Activated CD4-positive, alpha-beta T cell treated with anti-CD3 and anti-CD28 coated beads, Interleukin-2, amount 10 ng/mL, durations not matched to agents 24 days and 14 days (primary cell): ENCODE results near the gene AJAP1. TPM values are rescaled to one million over a fixed set of nuclear protein-coding genes. Genes with fewer than 3 reads are reported as not detected.

Experiments
- DNase-seq: peaks from one replicate; pipeline ENCODE4 v3.0.0; 2022
- H3K27ac Mint-ChIP-seq: one replicate; pipeline ENCODE4 v1.8.0; 2022; ENCODE audit warnings: mild to moderate bottlenecking, mixed read lengths
- H3K27me3 Mint-ChIP-seq: one replicate; pipeline ENCODE4 v1.8.0; 2022; ENCODE audit warnings: mixed read lengths
- H3K36me3 Mint-ChIP-seq: one replicate; pipeline ENCODE4 v1.8.0; 2022; ENCODE audit warnings: low read depth, mild to moderate bottlenecking, mixed read lengths
- H3K4me1 Mint-ChIP-seq: one replicate; pipeline ENCODE4 v1.8.0; 2021; ENCODE audit warnings: mixed read lengths
- H3K4me3 Mint-ChIP-seq: one replicate; pipeline ENCODE4 v1.8.0; 2022; ENCODE audit warnings: mild to moderate bottlenecking, moderate library complexity, mixed read lengths
- H3K9me3 Mint-ChIP-seq: one replicate; pipeline ENCODE4 v1.8.0; 2021; ENCODE audit warnings: mixed read lengths
- intact Hi-C: fragments of 100-400 bp; cut with micrococcal nuclease; formaldehyde crosslinking; loops from one replicate; pipeline ENCODE4 v1.15.1; 2023
- total RNA-seq: library from RNA; stranded (reverse); gene quantifications from 2 replicates; pipeline ENCODE4 v1.2.3, GENCODE V29; 2022

Gene AJAP1
- total RNA-seq, 1 donor from 2014 or later, result not detected

- H3K36me3 Mint-ChIP-seq, result no peaks in the 10 kb centered on the region
- no peaks in the 10 kb centered on the region for H3K9me3 Mint-ChIP-seq
- no peak overlapping the region for H3K4me3 Mint-ChIP-seq
- intact Hi-C loops, result no loop called here
- no peak for DNase-seq
- no peak overlapping the region for H3K27ac Mint-ChIP-seq
- no peaks in the 10 kb centered on the region for H3K4me1 Mint-ChIP-seq
- H3K27me3 Mint-ChIP-seq, result no peaks in the 10 kb centered on the region
These were observed 116.3 kb downstream of the AJAP1 start for GRCh38 chr1:4770713-4771112.

- H3K27me3 Mint-ChIP-seq, result no peaks in the 10 kb centered on the region
- no peak overlapping the region for H3K27ac Mint-ChIP-seq
- no peak overlapping the region for H3K4me3 Mint-ChIP-seq
- H3K9me3 Mint-ChIP-seq, result no peaks in the 10 kb centered on the region
- intact Hi-C loops, result no loop called here
- no peaks in the 10 kb centered on the region for H3K4me1 Mint-ChIP-seq
- no peak for DNase-seq
- H3K36me3 Mint-ChIP-seq, result no peaks in the 10 kb centered on the region
These were observed 116.9 kb downstream of the AJAP1 start for GRCh38 chr1:4771267-4771666.

DNA sequence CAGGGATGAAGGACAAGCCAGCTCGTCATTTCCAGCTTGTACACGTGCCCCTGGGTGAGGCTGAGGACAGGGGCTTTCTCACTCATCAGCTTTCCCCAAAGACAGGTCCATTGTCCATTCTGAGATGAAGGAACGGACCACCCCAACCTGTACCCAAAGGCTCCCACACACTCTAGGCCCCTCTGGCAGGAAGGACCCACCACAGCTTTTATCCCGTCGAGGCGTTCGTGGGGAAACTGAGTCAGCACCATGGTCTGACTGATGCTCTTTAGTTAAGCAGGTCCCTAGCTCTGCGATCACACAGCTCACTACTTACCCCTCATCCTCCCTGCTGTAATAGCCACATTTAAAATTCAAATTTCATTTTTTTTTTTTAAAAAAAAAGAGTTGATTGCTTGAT, 117.3 kb downstream of the AJAP1 start:
- H3K4me1 Mint-ChIP-seq, result no peaks in the 10 kb centered on the region
- no peak overlapping the region for H3K27ac Mint-ChIP-seq
- DNase-seq, result no peak
- intact Hi-C loops, result no loop called here
- H3K9me3 Mint-ChIP-seq, result no peaks in the 10 kb centered on the region
- no peaks in the 10 kb centered on the region for H3K36me3 Mint-ChIP-seq
- H3K4me3 Mint-ChIP-seq, result no peak overlapping the region
- H3K27me3 Mint-ChIP-seq, result no peaks in the 10 kb centered on the region

GRCh38 chr1:4772294-4773010, 118.0 kb downstream of the AJAP1 start:
- no peaks in the 10 kb centered on the region for H3K27me3 Mint-ChIP-seq
- no peak overlapping the region for H3K27ac Mint-ChIP-seq
- no peak for DNase-seq
- intact Hi-C loops, result no loop called here
- no peaks in the 10 kb centered on the region for H3K36me3 Mint-ChIP-seq
- no peak overlapping the region for H3K4me3 Mint-ChIP-seq
- H3K4me1 Mint-ChIP-seq, result no peaks in the 10 kb centered on the region
- no peaks in the 10 kb centered on the region for H3K9me3 Mint-ChIP-seq

DNA sequence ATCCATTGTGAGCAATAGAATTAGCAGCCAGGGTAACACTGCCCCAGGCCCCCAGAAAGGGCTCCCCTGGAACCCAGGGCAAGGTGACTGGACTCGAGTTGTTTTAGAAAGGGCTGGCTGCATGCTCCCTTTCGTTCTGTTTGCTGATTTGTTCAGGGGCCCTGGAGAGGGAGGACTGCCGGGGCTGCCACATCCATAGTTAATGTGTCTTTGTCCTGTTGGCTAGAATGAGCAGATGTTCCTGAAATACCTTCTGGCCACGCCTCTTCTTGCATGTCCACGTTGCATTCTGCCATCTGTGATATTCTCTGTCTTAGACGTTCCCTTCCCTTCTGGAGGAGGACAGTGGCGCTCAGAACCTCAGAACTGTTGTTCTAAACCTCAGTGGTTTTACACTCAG, 118.8 kb downstream of the AJAP1 start:
- Mint-ChIP-seq H3K36me3 (no peaks in the 10 kb centered on the region), H3K9me3 (no peaks in the 10 kb centered on the region), H3K4me3 (no peak overlapping the region), H3K4me1 (no peaks in the 10 kb centered on the region), H3K27me3 (no peaks in the 10 kb centered on the region), H3K27ac (no peak overlapping the region)
- intact Hi-C loops, result no loop called here
- no peak for DNase-seq

DNA sequence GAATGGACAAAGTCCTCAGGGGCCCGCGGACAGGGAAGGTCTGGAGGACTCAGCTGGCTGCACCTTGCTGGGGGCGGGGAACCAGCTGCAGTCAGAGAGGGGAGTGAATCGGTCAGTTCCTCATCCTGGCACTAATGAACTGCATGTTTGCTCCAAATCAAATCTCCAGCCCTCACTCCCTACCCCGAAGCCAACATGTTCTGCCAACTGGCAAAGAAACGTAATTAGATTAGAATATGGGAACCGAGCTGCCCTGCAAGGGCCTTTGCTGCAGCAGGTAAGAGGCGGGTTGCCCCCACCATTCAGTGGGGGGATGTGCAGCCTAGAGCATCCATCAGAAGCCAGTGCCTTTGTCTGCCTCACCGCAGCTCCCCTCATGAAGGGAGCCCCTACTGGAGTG, 121.1 kb downstream of the AJAP1 start:
- Mint-ChIP-seq H3K4me1 (no peaks in the 10 kb centered on the region), H3K36me3 (no peaks in the 10 kb centered on the region), H3K9me3 (no peaks in the 10 kb centered on the region), H3K27ac (no peak overlapping the region), H3K4me3 (no peak overlapping the region), H3K27me3 (no peaks in the 10 kb centered on the region)
- DNase-seq, result no peak
- intact Hi-C loops, result no loop called here

DNA sequence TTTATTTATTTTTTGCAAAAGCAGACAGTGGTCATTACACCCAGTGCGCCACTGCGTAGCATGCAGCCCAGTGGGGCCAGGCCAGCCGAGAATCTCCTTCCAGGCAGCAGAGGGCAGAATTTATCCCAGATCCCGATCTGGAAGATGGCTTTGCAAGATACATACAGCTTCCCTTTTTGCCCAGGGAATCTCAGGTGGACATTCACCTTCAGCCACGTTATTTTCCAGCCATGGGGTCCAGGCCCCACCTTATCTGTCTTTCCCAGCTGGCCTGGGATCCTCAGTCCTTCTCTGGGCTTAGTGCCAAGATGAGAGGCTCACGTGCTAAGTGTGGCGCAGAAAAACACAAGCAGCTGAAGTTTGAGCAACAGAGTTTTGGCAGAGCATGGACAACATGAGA, 123.6 kb downstream of the AJAP1 start:
- Mint-ChIP-seq H3K27ac (no peak overlapping the region), H3K4me3 (no peak overlapping the region)
- intact Hi-C loops, result no loop called here

DNA sequence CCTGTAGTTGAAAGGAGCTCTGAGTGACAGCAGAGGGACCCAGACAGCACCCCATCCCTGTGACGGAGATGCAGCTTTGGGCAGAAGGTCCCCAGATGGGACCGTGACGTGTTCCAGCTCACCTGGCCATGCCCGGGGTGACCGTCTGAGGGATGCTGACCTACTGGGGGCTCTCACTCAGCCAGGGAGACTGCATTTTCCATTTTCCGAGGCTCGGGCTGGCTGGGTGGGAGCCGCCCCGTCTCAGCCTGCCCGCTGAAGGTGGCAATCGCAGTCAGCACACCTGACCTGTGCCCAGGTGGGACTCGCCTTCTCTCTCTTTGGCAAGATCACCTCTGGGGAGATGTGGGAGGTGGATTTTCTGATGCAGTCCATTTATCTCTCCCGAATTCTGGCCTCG, 127.2 kb downstream of the AJAP1 start:
- no peak for DNase-seq
- intact Hi-C loops, result no loop called here
- no peaks in the 10 kb centered on the region for H3K27me3 Mint-ChIP-seq
- H3K4me1 Mint-ChIP-seq, result no peaks in the 10 kb centered on the region
- no peak overlapping the region for H3K4me3 Mint-ChIP-seq
- H3K9me3 Mint-ChIP-seq, result no peaks in the 10 kb centered on the region
- no peak overlapping the region for H3K27ac Mint-ChIP-seq
- H3K36me3 Mint-ChIP-seq, result no peaks in the 10 kb centered on the region

More for the DNA sequence above, 123.6 kb downstream of the AJAP1 start:
- Mint-ChIP-seq H3K4me1 (no peaks in the 10 kb centered on the region), H3K27me3 (no peaks in the 10 kb centered on the region), H3K36me3 (no peaks in the 10 kb centered on the region), H3K9me3 (no peaks in the 10 kb centered on the region)
- no peak for DNase-seq

GRCh38 chr1:4784761-4785160, 130.4 kb downstream of the AJAP1 start:
- Mint-ChIP-seq H3K4me3 (no peak overlapping the region), H3K9me3 (no peaks in the 10 kb centered on the region), H3K36me3 (no peaks in the 10 kb centered on the region), H3K27me3 (no peaks in the 10 kb centered on the region), H3K27ac (no peak overlapping the region), H3K4me1 (no peaks in the 10 kb centered on the region)
- intact Hi-C loops, result no loop called here
- no peak for DNase-seq

DNA sequence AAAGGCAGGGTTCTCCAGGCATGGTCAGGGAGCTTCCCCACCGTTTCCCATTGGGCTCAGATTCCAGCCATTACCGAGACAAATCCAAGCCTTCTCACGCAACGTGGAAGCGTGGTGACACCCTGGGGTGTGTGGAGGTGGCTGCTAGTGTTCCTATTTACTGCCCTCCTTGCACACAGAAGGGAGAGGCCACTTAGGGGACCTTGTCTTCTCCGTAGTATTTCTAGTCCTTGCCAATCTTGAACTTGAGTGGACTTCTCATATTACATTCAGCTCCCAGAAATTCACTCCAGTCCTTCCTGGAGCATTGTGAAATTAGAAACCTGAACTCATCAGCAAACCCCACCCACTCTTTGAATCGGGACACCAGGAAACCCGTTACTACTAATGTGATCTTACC, 131.6 kb downstream of the AJAP1 start:
- Mint-ChIP-seq H3K27ac (no peak overlapping the region), H3K9me3 (no peaks in the 10 kb centered on the region), H3K27me3 (no peaks in the 10 kb centered on the region), H3K4me3 (no peak overlapping the region), H3K4me1 (no peaks in the 10 kb centered on the region), H3K36me3 (no peaks in the 10 kb centered on the region)
- intact Hi-C loops, result no loop called here
- DNase-seq, result no peak

DNA sequence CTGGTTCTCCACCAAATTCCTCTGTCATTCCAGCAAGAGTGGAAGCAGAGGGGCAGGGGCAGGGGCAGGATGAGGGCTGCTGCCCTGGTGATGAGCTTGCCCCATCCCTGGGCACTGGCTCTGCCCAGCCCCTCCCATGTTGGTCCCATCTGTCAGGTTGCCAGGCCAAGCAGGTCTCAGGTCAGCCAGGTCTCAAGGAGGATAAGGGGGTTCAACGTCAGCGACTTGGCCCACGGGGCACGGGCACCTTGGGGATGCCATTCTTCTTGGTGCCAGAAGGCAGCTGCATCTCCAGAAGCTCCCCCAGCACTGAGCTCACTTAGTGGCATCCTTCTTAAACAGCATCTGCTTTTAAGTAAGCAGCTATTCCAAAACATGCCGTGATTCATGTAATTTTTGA, 133.1 kb downstream of the AJAP1 start:
- intact Hi-C loops, result no loop called here
- H3K4me1 Mint-ChIP-seq, result no peaks in the 10 kb centered on the region
- H3K27me3 Mint-ChIP-seq, result no peaks in the 10 kb centered on the region
- H3K27ac Mint-ChIP-seq, result no peak overlapping the region
- no peak for DNase-seq
- no peaks in the 10 kb centered on the region for H3K9me3 Mint-ChIP-seq
- no peaks in the 10 kb centered on the region for H3K36me3 Mint-ChIP-seq
- H3K4me3 Mint-ChIP-seq, result no peak overlapping the region

- H3K27me3 Mint-ChIP-seq, result no peaks in the 10 kb centered on the region
- intact Hi-C loops, result no loop called here
- H3K27ac Mint-ChIP-seq, result no peak overlapping the region
- DNase-seq, result no peak
- H3K4me1 Mint-ChIP-seq, result no peaks in the 10 kb centered on the region
- no peak overlapping the region for H3K4me3 Mint-ChIP-seq
- no peaks in the 10 kb centered on the region for H3K9me3 Mint-ChIP-seq
- H3K36me3 Mint-ChIP-seq, result no peaks in the 10 kb centered on the region
These were observed 138.2 kb downstream of the AJAP1 start for GRCh38 chr1:4792565-4792964.

DNA sequence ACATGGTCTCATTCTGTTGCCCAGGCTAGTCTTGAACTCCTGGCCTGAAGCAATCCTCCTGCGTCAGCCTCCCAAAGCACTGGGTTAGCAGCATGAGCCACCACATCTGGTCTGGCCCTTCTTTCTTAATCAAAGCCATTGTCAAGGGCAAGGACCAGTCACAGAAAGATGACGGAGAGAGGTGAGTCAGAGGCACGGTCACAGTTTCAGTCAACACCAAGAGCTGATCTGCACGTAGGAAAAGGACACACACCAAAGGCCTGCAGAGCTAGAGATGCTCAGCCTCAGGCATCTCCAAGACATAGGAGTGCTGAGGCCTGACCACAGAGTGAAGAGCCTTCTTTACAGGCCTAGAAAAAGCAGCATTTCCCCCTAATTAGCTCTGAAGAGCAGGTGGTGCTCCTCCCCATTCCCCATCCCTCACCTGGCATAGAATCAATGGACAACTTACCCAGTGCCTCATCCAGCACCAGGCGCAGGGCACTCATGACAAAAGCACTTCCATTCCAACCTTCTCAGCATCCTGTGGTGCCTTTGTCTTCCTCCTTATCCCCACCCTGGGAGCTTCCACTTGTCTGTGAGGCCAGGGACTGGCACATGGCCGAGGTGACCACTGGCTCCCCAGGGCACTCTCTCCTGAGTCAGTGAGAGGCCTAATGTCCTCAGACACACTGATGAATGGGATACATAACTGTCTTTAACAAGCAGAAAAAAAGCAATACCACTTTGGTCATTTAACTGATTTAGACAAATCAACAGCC, 139.8 kb downstream of the AJAP1 start:
- no peaks in the 10 kb centered on the region for H3K9me3 Mint-ChIP-seq
- no peak for DNase-seq
- no peaks in the 10 kb centered on the region for H3K27me3 Mint-ChIP-seq
- H3K4me1 Mint-ChIP-seq, result no peaks in the 10 kb centered on the region
- no peak overlapping the region for H3K27ac Mint-ChIP-seq
- H3K36me3 Mint-ChIP-seq, result no peaks in the 10 kb centered on the region
- no peak overlapping the region for H3K4me3 Mint-ChIP-seq
- intact Hi-C loops, result no loop called here

GRCh38 chr1:4796161-4797015, 142.0 kb downstream of the AJAP1 start:
- DNase-seq, result no peak
- H3K27ac Mint-ChIP-seq, result no peak overlapping the region
- no peak overlapping the region for H3K4me3 Mint-ChIP-seq
- H3K36me3 Mint-ChIP-seq, result no peaks in the 10 kb centered on the region
- no peaks in the 10 kb centered on the region for H3K27me3 Mint-ChIP-seq
- no peaks in the 10 kb centered on the region for H3K4me1 Mint-ChIP-seq
- no peaks in the 10 kb centered on the region for H3K9me3 Mint-ChIP-seq
- intact Hi-C loops, result no loop called here
